Measurements from ENCODE around the gene GRIN2A. TPM values are rescaled to one million over a fixed set of nuclear protein-coding genes. Genes with fewer than 3 reads are reported as not detected.

GRIN2A gene
- total RNA-seq, 3 donors from 2014 or later, result 0.29 to 0.33 TPM; not detected in 1

GRCh38 chr16:10048850-10049249 is 133.4 kb downstream of the GRIN2A start:
- no peak for DNase-seq (ENCODE audit: low spot score in 2 of 2)
- H3K4me3 ChIP-seq, result no peak overlapping the region
- intact Hi-C loops (cut with DNase I; ENCODE audit: low total_unique reads), result no loop called here

GRCh38 chr16:10045947-10046346 is 136.3 kb downstream of the GRIN2A start:
- peaks cover 0 to under 1% of the 10 kb centered on the region in 2 donors for H3K27me3 ChIP-seq
- no peak overlapping the region for H3K27ac ChIP-seq
- no peaks in the 10 kb centered on the region for H3K4me1 ChIP-seq
- DNase-seq (ENCODE audit: low spot score in 2 of 2), result no peak
- H3K4me3 ChIP-seq, result no peak overlapping the region
- intact Hi-C loops (cut with DNase I; ENCODE audit: low total_unique reads), result no loop called here
- H3K36me3 ChIP-seq, result no peaks in the 10 kb centered on the region
- TF ChIP-seq POLR2A (IDR thresholded peaks at IDR 0.05) (no peak), POLR2AphosphoS5 (IDR thresholded peaks at IDR 0.05) (no peak), CTCF (IDR thresholded peaks at IDR 0.05) (no peak)
- no peaks in the 10 kb centered on the region for H3K9me3 ChIP-seq

More at GRCh38 chr16:10048850-10049249, 133.4 kb downstream of the GRIN2A start:
- Histone ChIP-seq H3K4me1 (no peaks in the 10 kb centered on the region), H3K9me3 (no peaks in the 10 kb centered on the region), H3K27ac (no peak overlapping the region), H3K36me3 (no peaks in the 10 kb centered on the region), H3K27me3 (no peaks in the 10 kb centered on the region)
- TF ChIP-seq POLR2A (IDR thresholded peaks at IDR 0.05) (no peak), CTCF (IDR thresholded peaks at IDR 0.05) (no peak), POLR2AphosphoS5 (IDR thresholded peaks at IDR 0.05) (no peak)

- DNase-seq (ENCODE audit: low spot score in 2 of 2), result no peak
- no peak for TF ChIP-seq CTCF (IDR thresholded peaks at IDR 0.05)
- TF ChIP-seq POLR2A (IDR thresholded peaks at IDR 0.05), result no peak
- TF ChIP-seq POLR2AphosphoS5 (IDR thresholded peaks at IDR 0.05), result no peak
- Histone ChIP-seq H3K4me3 (no peak overlapping the region), H3K27ac (no peak overlapping the region), H3K9me3 (no peaks in the 10 kb centered on the region), H3K4me1 (no peaks in the 10 kb centered on the region), H3K36me3 (no peaks in the 10 kb centered on the region), H3K27me3 (peaks cover 0 to 5% of the 10 kb centered on the region in 2 donors)
- intact Hi-C loops (cut with DNase I; ENCODE audit: low total_unique reads), result no loop called here
Measured at GRCh38 chr16:10045291-10045775, 136.9 kb downstream of the GRIN2A start.

GRCh38 chr16:10040136-10041080 is 141.8 kb downstream of the GRIN2A start:
- Histone ChIP-seq H3K27me3 (peaks cover 0 to 5% of the 10 kb centered on the region in 2 donors), H3K9me3 (no peaks in the 10 kb centered on the region), H3K4me3 (no peak overlapping the region), H3K4me1 (no peaks in the 10 kb centered on the region), H3K27ac (no peak overlapping the region), H3K36me3 (no peaks in the 10 kb centered on the region)
- intact Hi-C loops (cut with DNase I; ENCODE audit: low total_unique reads), result no loop called here
- TF ChIP-seq POLR2AphosphoS5 (IDR thresholded peaks at IDR 0.05) (no peak), CTCF (IDR thresholded peaks at IDR 0.05) (no peak), POLR2A (IDR thresholded peaks at IDR 0.05) (no peak)
- DNase-seq (ENCODE audit: low spot score in 2 of 2), result no peak
